A172 (cell line): ENCODE results near the gene MYO15B. TPM values are rescaled to one million over a fixed set of nuclear protein-coding genes. Genes with fewer than 3 reads are reported as not detected.

ENCODE experiments used
- DNase-seq: peaks from one replicate; pipeline ENCODE4 v3.0.0-alpha.2; 2015; ENCODE audit warnings: low spot score
- total RNA-seq: library from RNA; depleted of rRNA; stranded (reverse); fragments of >200 nt; shearing (Covaris generic); gene quantifications from 2 replicates; pipeline ENCODE4 v1.2.3, GENCODE V29; 2014; rRNA removed

MYO15B gene
- total RNA-seq, 1 experiment from 2014 or later = 7.1 TPM

- DNase-seq = no peak
These were observed 78.4 kb downstream of the MYO15B start for GRCh38 chr17:75665981-75666380.

GRCh38 chr17:75666959-75667790 is 79.6 kb downstream of the MYO15B start, which contains the start of the genes RECQL5 and SAP30BP:
Gene RECQL5, minus strand, starts transcription at chr17:75667154. Its CDS starts 597 bp downstream, at chr17:75666557.
Gene SAP30BP, plus strand, starts transcription at chr17:75667338. Its CDS starts 35 bp downstream, at chr17:75667373.
- peak; percentile 97 for DNase-seq

- no peak for DNase-seq
These were observed 80.2 kb downstream of the MYO15B start for GRCh38 chr17:75667825-75668224.

- DNase-seq = no peak
These were observed 80.9 kb downstream of the MYO15B start for GRCh38 chr17:75668489-75668888.

GRCh38 chr17:75670868-75671267 is 83.3 kb downstream of the MYO15B start:
- no peak for DNase-seq

- DNase-seq = no peak
These were observed 84.4 kb downstream of the MYO15B start for GRCh38 chr17:75672011-75672410.

- peak; percentile 55 for DNase-seq
These were observed 85.9 kb downstream of the MYO15B start for GRCh38 chr17:75673487-75673886.

Other genes with a start within 250 kb of the MYO15B start
- gene GRB2, start 182.1 kb upstream of the MYO15B start, total RNA-seq = 116 and 123 TPM in 2 replicates
- 49.7 and 53.9 TPM in 2 replicates for gene TMEM94, start 131.2 kb upstream of the MYO15B start, total RNA-seq
- 8.4 and 10.8 TPM in 2 replicates for gene CASKIN2, start 72.3 kb upstream of the MYO15B start, total RNA-seq
- gene TSEN54, start 71.3 kb upstream of the MYO15B start, total RNA-seq = 43.9 and 48.6 TPM in 2 replicates
- gene LLGL2, start 62.1 kb upstream of the MYO15B start, total RNA-seq = 1.6 and 4.0 TPM in 2 replicates
- gene SMIM5, start 45.6 kb downstream of the MYO15B start, total RNA-seq = 0.07 and 0.26 TPM in 2 replicates
- 18.0 and 19.0 TPM in 2 replicates for gene RECQL5, start 79.4 kb downstream of the MYO15B start, total RNA-seq
- 124 and 169 TPM in 2 replicates for gene SAP30BP, start 79.5 kb downstream of the MYO15B start, total RNA-seq
- gene ITGB4, start 133.7 kb downstream of the MYO15B start, total RNA-seq = 15.0 and 15.2 TPM in 2 replicates
- 72.7 and 87.5 TPM in 2 replicates for gene GALK1, start 177.4 kb downstream of the MYO15B start, total RNA-seq
- 52.7 and 64.4 TPM in 2 replicates for gene UNK, start 197.0 kb downstream of the MYO15B start, total RNA-seq